Liver (tissue), 9 donors: Measurements from ENCODE around the gene TTC24. TPM values are rescaled to one million over a fixed set of nuclear protein-coding genes. Genes with fewer than 3 reads are reported as not detected.

Experiments
- DNase-seq: peaks from one replicate; pipeline ENCODE4 v3.0.0-alpha.2; 2017; ENCODE audit warnings: low spot score
- H3K27ac ChIP-seq, 2 donors: one replicate each; pipeline ENCODE4 v1.7.0; 2013; ENCODE audit warnings: inconsistent platforms in 2 of 2, low read length in 2 of 2, control low read depth in 1 of 2, low read depth in 1 of 2, mild to moderate bottlenecking in 1 of 2
- H3K27me3 ChIP-seq, 4 donors: one replicate each; pipeline versions ENCODE4 v1.6.1 to v1.7.0; 2013; ENCODE audit warnings: low read length in 3 of 4, inconsistent platforms in 1 of 4, mild to moderate bottlenecking in 1 of 4, moderate library complexity in 1 of 4; ENCODE audit not compliant: control insufficient read depth in 4 of 4, insufficient read depth in 4 of 4
- H3K36me3 ChIP-seq, 4 donors: one replicate each; pipeline versions ENCODE4 v1.6.1 to v1.7.0; 2013; ENCODE audit warnings: low read length in 3 of 4, mild to moderate bottlenecking in 3 of 4, low read depth in 1 of 4, moderate library complexity in 1 of 4; ENCODE audit not compliant: control insufficient read depth in 4 of 4, insufficient read depth in 3 of 4
- H3K4me1 ChIP-seq, 4 donors: one replicate each; pipeline versions ENCODE4 v1.6.1 to v1.7.0; 2013; ENCODE audit warnings: low read length in 3 of 4, mild to moderate bottlenecking in 3 of 4, moderate library complexity in 1 of 4; ENCODE audit not compliant: control insufficient read depth in 4 of 4, insufficient read depth in 4 of 4
- H3K4me3 ChIP-seq, 3 donors: one replicate each; pipeline versions ENCODE4 v1.6.1 to v1.7.0; 2013; ENCODE audit warnings: low read length in 3 of 3, control low read depth in 1 of 3, low read depth in 1 of 3, mild to moderate bottlenecking in 1 of 3
- H3K9ac ChIP-seq, 2 donors: one replicate each; pipeline ENCODE4 v1.7.0; 2013; ENCODE audit warnings: low read length in 2 of 2, mild to moderate bottlenecking in 2 of 2, moderate library complexity in 2 of 2, control low read depth in 1 of 2, low read depth in 1 of 2
- H3K9me3 ChIP-seq, 4 donors: one replicate each; pipeline versions ENCODE4 v1.6.1 to v1.7.0; 2013; ENCODE audit warnings: low read length in 3 of 4; ENCODE audit not compliant: control insufficient read depth in 4 of 4
- EGR1 ChIP-seq, 2 donors: IDR thresholded peaks; 2 replicates each; pipeline ENCODE4 v1.6.1; 2016 to 2018; ENCODE audit warnings: antibody characterized with exemption in 2 of 2, low read depth in 2 of 2
- FOXA1 ChIP-seq: IDR thresholded peaks from 2 replicates; pipeline ENCODE4 v1.6.1; 2016; ENCODE audit warnings: antibody characterized with exemption
- GABPA ChIP-seq, 2 donors: IDR thresholded peaks in 1 of 2; conservative IDR thresholded peaks in 1 of 2; 2 replicates each; pipeline ENCODE4 v1.6.1; 2016; ENCODE audit warnings: antibody characterized with exemption in 2 of 2, mild to moderate bottlenecking in 1 of 2, moderate library complexity in 1 of 2
- HNF4G ChIP-seq: IDR thresholded peaks from 2 replicates; pipeline ENCODE4 v1.6.1; 2016; ENCODE audit warnings: antibody characterized with exemption
- JUND ChIP-seq, 2 donors: IDR thresholded peaks; 2 replicates each; pipeline ENCODE4 v1.6.1; 2016; ENCODE audit warnings: antibody characterized with exemption in 2 of 2
- MAX ChIP-seq: IDR thresholded peaks from 2 replicates; pipeline ENCODE4 v1.6.1; 2016; ENCODE audit warnings: antibody characterized with exemption
- NR2F2 ChIP-seq: IDR thresholded peaks from 2 replicates; pipeline ENCODE4 v1.6.1; 2016; ENCODE audit warnings: antibody characterized with exemption
- RAD21 ChIP-seq, 2 donors: IDR thresholded peaks; 2 replicates each; pipeline ENCODE4 v1.6.1; 2016; ENCODE audit warnings: antibody characterized with exemption in 2 of 2, mild to moderate bottlenecking in 2 of 2
- RXRA ChIP-seq, 2 donors: IDR thresholded peaks; 2 replicates each; pipeline ENCODE4 v1.6.1; 2017 to 2018; ENCODE audit warnings: antibody characterized with exemption in 2 of 2, mild to moderate bottlenecking in 1 of 2
- SP1 ChIP-seq: IDR thresholded peaks from 2 replicates; pipeline ENCODE4 v1.6.1; 2018; ENCODE audit warnings: antibody characterized with exemption, mild to moderate bottlenecking
- TAF1 ChIP-seq: conservative IDR thresholded peaks from 2 replicates; pipeline ENCODE4 v1.6.1; 2016; ENCODE audit warnings: antibody characterized with exemption, mild to moderate bottlenecking
- YY1 ChIP-seq: IDR thresholded peaks from 2 replicates; pipeline ENCODE4 v1.6.1; 2016; ENCODE audit warnings: antibody characterized with exemption, mild to moderate bottlenecking
- ZBTB33 ChIP-seq: IDR thresholded peaks from 2 replicates; pipeline ENCODE4 v1.6.1; 2016; ENCODE audit warnings: antibody characterized with exemption
- WGBS: extraction: QIAGEN DNeasy Blood & Tissue Kit; methylation state at CpG from one replicate; pipeline ENCODE4 v1.1.7; 2013; 5-methylcytosine and 5-hydroxymethylcytosine counted together
- polyA plus RNA-seq, 2 donors: library from polyadenylated mRNA; stranded (reverse) in 1 of 2; unstranded in 1 of 2; fragments of 200-250 nt in 1 of 2; fragments of >200 nt in 1 of 2; fragmentation: Nextera tagmentation in 1 of 2; extraction: Ambion mirVana in 1 of 2; gene quantifications; one replicate each; pipeline versions ENCODE4 v1.2.1 to v1.2.3, GENCODE V29; 2013 to 2015
- total RNA-seq, 2 donors: library from RNA; depleted of rRNA; stranded (reverse); fragments of >200 nt; gene quantifications; one replicate each; pipeline ENCODE4 v1.2.3, GENCODE V29; 2014
- TF ChIP-seq, protein P1 (sequence below): IDR thresholded peaks from 2 replicates; pipeline ENCODE4 v1.6.1; 2016; ENCODE audit warnings: antibody characterized with exemption, mild to moderate bottlenecking
- donor health status: healthy.
- donor health status: healthy.
- donor health status: healthy.
- donor health status: healthy.
- donor health status: healthy.

TTC24 gene
- total and polyA plus RNA-seq, 4 donors, result 0.08 to 0.14 (median 0.10) TPM; not detected in 1

DNA sequence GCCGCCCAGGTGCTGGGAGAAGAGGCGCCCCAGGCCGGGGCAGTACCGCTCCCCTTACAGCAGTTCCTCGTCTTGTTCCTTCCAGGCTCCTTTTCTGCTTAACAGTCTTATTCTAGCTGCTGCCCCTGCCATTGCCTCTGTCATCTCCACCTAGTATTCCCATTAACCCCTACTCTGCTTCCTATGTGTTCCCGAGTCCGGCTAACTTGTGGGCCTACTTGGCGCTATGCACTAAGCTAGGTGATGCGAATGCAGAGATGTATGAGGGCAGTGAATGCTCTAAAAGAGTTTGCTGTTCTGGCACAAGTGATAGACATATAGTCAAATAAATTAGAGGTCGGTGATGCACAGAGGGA lies 6.9 kb upstream of the TTC24 start:
- 40% methylated on average over 10 of the region's 10 CpGs for WGBS
- peaks cover 4 to 11% (median 6%) of the 10 kb centered on the region in 4 donors for H3K4me1 ChIP-seq
- H3K36me3 ChIP-seq, result no peaks in the 10 kb centered on the region
- H3K9me3 ChIP-seq, result no peaks in the 10 kb centered on the region
- no peak for DNase-seq
- no peak overlapping the region for H3K9ac ChIP-seq
- TF ChIP-seq HNF4G (no peak), RAD21 (IDR thresholded peaks at IDR 0.05) (no peak), RXRA (IDR thresholded peaks at IDR 0.05) (no peak), TAF1 (no peak), ZBTB33 (no peak), YY1 (no peak), FOXA1 (no peak), SP1 (no peak), NR2F2 (no peak), EGR1 (IDR thresholded peaks at IDR 0.05; ENCODE audit: low read depth in 2 of 2) (no peak)
- TF ChIP-seq, protein P1, sequence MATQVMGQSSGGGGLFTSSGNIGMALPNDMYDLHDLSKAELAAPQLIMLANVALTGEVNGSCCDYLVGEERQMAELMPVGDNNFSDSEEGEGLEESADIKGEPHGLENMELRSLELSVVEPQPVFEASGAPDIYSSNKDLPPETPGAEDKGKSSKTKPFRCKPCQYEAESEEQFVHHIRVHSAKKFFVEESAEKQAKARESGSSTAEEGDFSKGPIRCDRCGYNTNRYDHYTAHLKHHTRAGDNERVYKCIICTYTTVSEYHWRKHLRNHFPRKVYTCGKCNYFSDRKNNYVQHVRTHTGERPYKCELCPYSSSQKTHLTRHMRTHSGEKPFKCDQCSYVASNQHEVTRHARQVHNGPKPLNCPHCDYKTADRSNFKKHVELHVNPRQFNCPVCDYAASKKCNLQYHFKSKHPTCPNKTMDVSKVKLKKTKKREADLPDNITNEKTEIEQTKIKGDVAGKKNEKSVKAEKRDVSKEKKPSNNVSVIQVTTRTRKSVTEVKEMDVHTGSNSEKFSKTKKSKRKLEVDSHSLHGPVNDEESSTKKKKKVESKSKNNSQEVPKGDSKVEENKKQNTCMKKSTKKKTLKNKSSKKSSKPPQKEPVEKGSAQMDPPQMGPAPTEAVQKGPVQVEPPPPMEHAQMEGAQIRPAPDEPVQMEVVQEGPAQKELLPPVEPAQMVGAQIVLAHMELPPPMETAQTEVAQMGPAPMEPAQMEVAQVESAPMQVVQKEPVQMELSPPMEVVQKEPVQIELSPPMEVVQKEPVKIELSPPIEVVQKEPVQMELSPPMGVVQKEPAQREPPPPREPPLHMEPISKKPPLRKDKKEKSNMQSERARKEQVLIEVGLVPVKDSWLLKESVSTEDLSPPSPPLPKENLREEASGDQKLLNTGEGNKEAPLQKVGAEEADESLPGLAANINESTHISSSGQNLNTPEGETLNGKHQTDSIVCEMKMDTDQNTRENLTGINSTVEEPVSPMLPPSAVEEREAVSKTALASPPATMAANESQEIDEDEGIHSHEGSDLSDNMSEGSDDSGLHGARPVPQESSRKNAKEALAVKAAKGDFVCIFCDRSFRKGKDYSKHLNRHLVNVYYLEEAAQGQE, result no peak
- H3K4me3 ChIP-seq, result peak overlapping the region in 1 of 3 donors; percentile 29
- no peak overlapping the region for H3K27ac ChIP-seq
- peaks cover 0 to 3% (median 0%) of the 10 kb centered on the region in 4 donors for H3K27me3 ChIP-seq

DNA sequence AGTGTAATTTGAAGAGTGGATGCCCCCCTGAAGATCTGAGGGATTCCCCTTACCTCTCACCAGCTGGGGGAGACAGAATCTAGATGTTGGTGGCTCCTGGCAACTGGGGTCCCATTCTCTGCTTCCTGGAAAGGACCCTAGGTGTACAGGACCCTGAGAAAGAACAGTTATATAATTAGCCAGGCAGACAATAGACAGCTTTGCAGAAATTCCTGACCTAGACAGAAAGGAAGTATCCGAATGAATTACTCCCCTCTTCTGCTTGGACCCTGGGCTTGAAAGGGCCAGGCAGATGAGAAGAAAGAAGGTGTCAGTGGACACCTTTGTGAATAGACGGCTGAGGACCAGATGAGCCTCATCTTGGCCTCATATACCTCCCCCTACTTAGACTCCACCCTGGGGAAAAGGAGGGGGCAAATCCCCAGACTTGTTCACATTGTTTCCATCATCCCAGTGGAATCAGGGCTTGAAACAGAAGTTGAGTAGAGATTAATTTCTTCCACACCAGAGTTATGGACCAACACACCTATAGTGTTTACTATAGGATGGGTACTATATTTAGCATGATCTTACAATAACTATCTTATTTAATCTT lies 5.4 kb upstream of the TTC24 start:
- no peak overlapping the region for H3K27ac ChIP-seq
- peaks cover 0 to 3% (median 0%) of the 10 kb centered on the region in 4 donors for H3K27me3 ChIP-seq
- no peak for DNase-seq
- H3K9ac ChIP-seq, result no peak overlapping the region
- 61% methylated on average over 2 of the region's 2 CpGs for WGBS
- peaks cover 4 to 11% (median 6%) of the 10 kb centered on the region in 4 donors for H3K4me1 ChIP-seq
- H3K4me3 ChIP-seq, result no peak overlapping the region
- H3K36me3 ChIP-seq, result no peaks in the 10 kb centered on the region
- no peaks in the 10 kb centered on the region for H3K9me3 ChIP-seq
- no peak for TF ChIP-seq NR2F2
- TF ChIP-seq FOXA1, result no peak

DNA sequence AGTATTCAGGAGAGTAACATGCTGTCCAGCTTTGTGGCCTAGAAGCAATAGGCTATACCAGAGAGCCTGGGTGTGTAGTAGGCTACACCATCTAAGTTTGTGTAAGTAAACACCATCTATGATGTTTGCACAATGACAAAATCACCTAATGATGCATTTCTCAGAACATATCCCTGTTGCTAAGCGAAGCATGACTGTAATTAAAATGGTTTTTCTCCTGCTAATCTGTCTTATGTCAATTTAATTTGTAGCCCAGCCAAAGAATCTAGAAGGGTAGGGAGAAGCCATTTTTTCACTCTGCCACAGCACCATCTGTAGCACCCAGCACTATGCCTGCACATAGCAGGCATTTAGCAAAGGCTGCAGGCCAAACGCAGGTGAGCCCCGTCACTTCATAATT lies 2.0 kb upstream of the TTC24 start:
- DNase-seq, result no peak
- Histone ChIP-seq H3K27me3 (no peaks in the 10 kb centered on the region), H3K9ac (no peak overlapping the region), H3K4me1 (peaks cover 0 to 2% (median under 1%) of the 10 kb centered on the region in 4 donors), H3K27ac (no peak overlapping the region), H3K4me3 (no peak overlapping the region), H3K9me3 (no peaks in the 10 kb centered on the region), H3K36me3 (no peaks in the 10 kb centered on the region)
- WGBS, result 91% methylated on average over 3 of the region's 3 CpGs
- TF ChIP-seq HNF4G (no peak), GABPA (IDR thresholded peaks at IDR 0.05 in 1 of 2, conservative IDR thresholded peaks at IDR 0.05 in 1 of 2) (no peak), ZBTB33 (no peak), JUND (IDR thresholded peaks at IDR 0.05) (no peak), NR2F2 (no peak), FOXA1 (no peak), EGR1 (IDR thresholded peaks at IDR 0.05; ENCODE audit: low read depth in 2 of 2) (no peak), MAX (no peak), RXRA (IDR thresholded peaks at IDR 0.05) (no peak)
- TF ChIP-seq, protein P1, result no peak
